Suprapubic skin (tissue), 3 donors: ENCODE measurements around the gene ANAPC1.
"Not testable (repeated sequence)": the region's sequence is repeated elsewhere in the genome, so short reads cannot be mapped to it uniquely, and the experiment has no call there.

Experiments
- EP300 ChIP-seq: sonication (generic); formaldehyde crosslinking; IDR thresholded peaks from one replicate; pipeline ENCODE4 v1.6.1; 2017; ENCODE audit warnings: antibody characterized with exemption
- POLR2A ChIP-seq, 2 donors: fragments of 450-650 bp; IDR thresholded peaks; one replicate each; pipeline ENCODE4 v1.6.1; 2017; ENCODE audit warnings: antibody characterized with exemption in 2 of 2, mild to moderate bottlenecking in 2 of 2, moderate library complexity in 2 of 2
- TF ChIP-seq, protein P1 (sequence below), 2 donors: fragments of 200-600 bp in 1 of 2; fragments of 450-650 bp in 1 of 2; sonication (generic) in 1 of 2; IDR thresholded peaks; one replicate each; pipeline ENCODE4 v1.5.1; 2016 to 2019; ENCODE audit warnings: antibody characterized with exemption in 2 of 2, mild to moderate bottlenecking in 1 of 2, moderate library complexity in 1 of 2

GRCh38 chr2:111768266-111769190 lies 115.5 kb downstream of the ANAPC1 start:
- not testable (repeated sequence) for TF ChIP-seq EP300; POLR2A (IDR thresholded peaks at IDR 0.05)
- TF ChIP-seq, protein P1, sequence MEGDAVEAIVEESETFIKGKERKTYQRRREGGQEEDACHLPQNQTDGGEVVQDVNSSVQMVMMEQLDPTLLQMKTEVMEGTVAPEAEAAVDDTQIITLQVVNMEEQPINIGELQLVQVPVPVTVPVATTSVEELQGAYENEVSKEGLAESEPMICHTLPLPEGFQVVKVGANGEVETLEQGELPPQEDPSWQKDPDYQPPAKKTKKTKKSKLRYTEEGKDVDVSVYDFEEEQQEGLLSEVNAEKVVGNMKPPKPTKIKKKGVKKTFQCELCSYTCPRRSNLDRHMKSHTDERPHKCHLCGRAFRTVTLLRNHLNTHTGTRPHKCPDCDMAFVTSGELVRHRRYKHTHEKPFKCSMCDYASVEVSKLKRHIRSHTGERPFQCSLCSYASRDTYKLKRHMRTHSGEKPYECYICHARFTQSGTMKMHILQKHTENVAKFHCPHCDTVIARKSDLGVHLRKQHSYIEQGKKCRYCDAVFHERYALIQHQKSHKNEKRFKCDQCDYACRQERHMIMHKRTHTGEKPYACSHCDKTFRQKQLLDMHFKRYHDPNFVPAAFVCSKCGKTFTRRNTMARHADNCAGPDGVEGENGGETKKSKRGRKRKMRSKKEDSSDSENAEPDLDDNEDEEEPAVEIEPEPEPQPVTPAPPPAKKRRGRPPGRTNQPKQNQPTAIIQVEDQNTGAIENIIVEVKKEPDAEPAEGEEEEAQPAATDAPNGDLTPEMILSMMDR (IDR thresholded peaks at IDR 0.05): not testable (repeated sequence)
